HepG2 (cell line): ENCODE measurements around the gene SLC9A8. TPM values are rescaled to one million over a fixed set of nuclear protein-coding genes. Genes with fewer than 3 reads are reported as not detected.

ENCODE experiments used
- CREM ChIP-seq, 2 experiments: sonication (generic) in 1 of 2; formaldehyde crosslinking in 1 of 2; IDR thresholded peaks; 2 replicates each; pipeline versions ENCODE4 v1.4.0 to v1.6.1; 2016 to 2020; ENCODE audit warnings: antibody characterized with exemption in 1 of 2, mild to moderate bottlenecking in 1 of 2, missing genetic modification reagents in 1 of 2
- MED8 ChIP-seq: sonication (generic); formaldehyde crosslinking; IDR thresholded peaks from 2 replicates; pipeline ENCODE4 v1.8.1; 2023; ENCODE audit warnings: mild to moderate bottlenecking, missing genetic modification reagents; ENCODE audit not compliant: insufficient replicate concordance
- MZF1 ChIP-seq: sonication (generic); formaldehyde crosslinking; IDR thresholded peaks from 2 replicates; pipeline ENCODE4 v1.8.1; 2023; ENCODE audit warnings: mild to moderate bottlenecking, missing genetic modification reagents, borderline replicate concordance
- NR0B2 ChIP-seq: sonication (generic); formaldehyde crosslinking; IDR thresholded peaks from 2 replicates; pipeline ENCODE4 v1.4.0; 2020; ENCODE audit warnings: mild to moderate bottlenecking, missing genetic modification reagents
- SNRNP70 ChIP-seq: fragments of 200-400 bp; formaldehyde crosslinking; IDR thresholded peaks from 2 replicates; pipeline ENCODE4 v1.6.1; 2017; ENCODE audit warnings: mild to moderate bottlenecking, low read depth, low read length, moderate library complexity
- TSC22D2 ChIP-seq: sonication (generic); formaldehyde crosslinking; IDR thresholded peaks from 2 replicates; pipeline ENCODE4 v1.5.1; 2020; ENCODE audit warnings: missing genetic modification reagents, mild to moderate bottlenecking, borderline replicate concordance
- ZFP1 ChIP-seq: IDR thresholded peaks from 2 replicates; pipeline ENCODE4 v1.6.1; 2016
- ZNF24 ChIP-seq: fragments of 450-650 bp; IDR thresholded peaks from 2 replicates; pipeline ENCODE4 v1.6.1; 2017; ENCODE audit warnings: antibody characterized with exemption, mild to moderate bottlenecking
- ZNF354B ChIP-seq: sonication (generic); formaldehyde crosslinking; IDR thresholded peaks from 2 replicates; pipeline ENCODE4 v1.8.0; 2022; ENCODE audit warnings: mild to moderate bottlenecking, missing genetic modification reagents
- ZNF737 ChIP-seq: sonication (generic); formaldehyde crosslinking; IDR thresholded peaks from 2 replicates; pipeline ENCODE4 v1.5.0; 2020; ENCODE audit warnings: missing genetic modification reagents, mild to moderate bottlenecking, borderline replicate concordance
- ZNF788 ChIP-seq: sonication (generic); formaldehyde crosslinking; IDR thresholded peaks from 2 replicates; pipeline ENCODE4 v1.5.0; 2020; ENCODE audit warnings: mild to moderate bottlenecking, missing genetic modification reagents, borderline replicate concordance
- polyA plus RNA-seq, 8 experiments: library from polyadenylated mRNA; depleted of rRNA in 3 of 8; stranded (reverse) in 7 of 8; unstranded in 1 of 8; fragments of >200 nt; fragmentation: Illumina TruSeq in 4 of 8; extraction: Trizol in 4 of 8; gene quantifications; 2 replicates each; pipeline versions ENCODE4 v1.2.1 to v1.2.3, GENCODE V29; 2011 to 2016; ENCODE audit warnings: low read depth in 4 of 8, missing spikeins in 1 of 8, mixed read lengths in 1 of 8; ENCODE audit not compliant: insufficient read depth in 1 of 8
- total RNA-seq, 5 experiments: library from RNA; depleted of rRNA; stranded (reverse); fragments of >200 nt; fragmentation: Illumina TruSeq; extraction: Trizol; gene quantifications; 2 replicates each; pipeline ENCODE4 v1.2.3, GENCODE V29; 2016; ENCODE audit warnings: low read depth in 1 of 5
- TF ChIP-seq, protein P1 (sequence below): sonication (generic); formaldehyde crosslinking; IDR thresholded peaks from 2 replicates; pipeline ENCODE4 v1.5.0; 2020; ENCODE audit warnings: mild to moderate bottlenecking, missing genetic modification reagents, borderline replicate concordance
- TF ChIP-seq, protein P2 (sequence below): sonication (generic); formaldehyde crosslinking; IDR thresholded peaks from 2 replicates; pipeline ENCODE4 v1.8.1; 2023; ENCODE audit warnings: mild to moderate bottlenecking, missing genetic modification reagents
- TF ChIP-seq, protein P3 (sequence below): sonication (generic); formaldehyde crosslinking; IDR thresholded peaks from 2 replicates; pipeline ENCODE4 v1.4.0; 2020; ENCODE audit warnings: missing genetic modification reagents, borderline replicate concordance
- TF ChIP-seq, protein P4 (sequence below): sonication (generic); formaldehyde crosslinking; IDR thresholded peaks from 2 replicates; pipeline ENCODE4 v1.4.0; 2020; ENCODE audit warnings: mild to moderate bottlenecking, missing genetic modification reagents

Gene SLC9A8
- total and polyA plus RNA-seq, 2 of the 13 experiments (the other 11 are each of a cell fraction or from before 2014, with no cell fraction given): 4.1 to 7.4 TPM

DNA sequence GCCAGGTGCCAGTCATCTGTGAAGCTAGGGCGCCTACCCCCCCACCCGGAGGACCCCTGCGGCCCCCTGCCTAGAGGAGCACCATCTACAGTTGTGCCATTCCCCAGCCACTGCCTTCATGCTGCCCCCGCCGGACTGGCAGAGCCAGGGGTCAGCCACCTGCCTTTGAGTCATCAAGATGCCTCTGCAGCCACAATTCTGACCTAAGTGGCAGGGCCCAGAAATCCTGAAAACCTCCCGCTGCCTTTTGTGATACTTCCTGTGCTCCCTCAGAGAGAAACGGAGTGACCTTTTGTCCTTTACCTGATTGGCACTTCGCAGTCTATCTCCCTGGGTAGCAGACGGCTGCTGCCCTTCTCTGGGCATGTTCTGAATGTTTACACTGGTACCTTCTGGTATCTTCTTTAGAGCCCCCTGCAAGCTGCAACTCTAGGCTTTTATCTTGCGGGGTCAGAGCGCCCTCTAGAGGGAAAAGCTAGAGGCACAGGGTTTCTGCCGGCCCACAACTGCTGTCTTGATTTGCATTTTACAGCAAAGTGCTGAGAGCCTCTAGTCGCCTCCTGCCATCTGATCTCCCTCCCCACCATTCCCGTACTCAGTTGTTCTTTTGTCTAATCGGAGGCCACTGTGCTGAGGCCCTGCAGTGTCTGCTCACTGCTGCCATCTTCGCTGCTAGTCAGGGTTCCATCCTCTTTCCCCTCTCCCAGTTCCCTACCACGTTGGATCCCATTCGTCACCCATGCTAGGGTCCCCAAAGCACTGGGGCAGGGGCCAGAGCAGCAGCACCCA is 75.8 kb downstream of the SLC9A8 start (continued):
- TF ChIP-seq MED8 (CRISPR knock-in tag) (no peak), ZNF788 (CRISPR knock-in tag) (no peak), TSC22D2 (no peak), ZFP1 (CRISPR knock-in tag) (no peak), ZNF737 (CRISPR knock-in tag) (no peak), CREM (IDR thresholded peaks at IDR 0.05) (no peak), CREM (CRISPR knock-in tag; IDR thresholded peaks at IDR 0.05) (no peak), NR0B2 (CRISPR knock-in tag) (no peak), ZNF354B (CRISPR knock-in tag) (no peak), MZF1 (CRISPR knock-in tag) (no peak), ZNF24 (no peak), SNRNP70 (no peak)
- TF ChIP-seq, protein P1, sequence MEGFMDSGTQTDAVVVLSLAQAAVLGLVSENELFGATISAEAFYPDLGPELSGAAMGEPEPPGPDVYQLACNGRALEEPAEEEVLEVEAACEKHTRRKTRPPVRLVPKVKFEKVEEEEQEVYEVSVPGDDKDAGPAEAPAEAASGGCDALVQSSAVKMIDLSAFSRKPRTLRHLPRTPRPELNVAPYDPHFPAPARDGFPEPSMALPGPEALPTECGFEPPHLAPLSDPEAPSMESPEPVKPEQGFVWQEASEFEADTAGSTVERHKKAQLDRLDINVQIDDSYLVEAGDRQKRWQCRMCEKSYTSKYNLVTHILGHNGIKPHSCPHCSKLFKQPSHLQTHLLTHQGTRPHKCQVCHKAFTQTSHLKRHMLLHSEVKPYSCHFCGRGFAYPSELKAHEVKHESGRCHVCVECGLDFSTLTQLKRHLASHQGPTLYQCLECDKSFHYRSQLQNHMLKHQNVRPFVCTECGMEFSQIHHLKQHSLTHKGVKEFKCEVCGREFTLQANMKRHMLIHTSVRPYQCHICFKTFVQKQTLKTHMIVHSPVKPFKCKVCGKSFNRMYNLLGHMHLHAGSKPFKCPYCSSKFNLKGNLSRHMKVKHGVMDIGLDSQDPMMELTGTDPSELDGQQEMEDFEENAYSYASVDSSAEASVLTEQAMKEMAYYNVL (CRISPR knock-in tag): no peak
- TF ChIP-seq, protein P2, sequence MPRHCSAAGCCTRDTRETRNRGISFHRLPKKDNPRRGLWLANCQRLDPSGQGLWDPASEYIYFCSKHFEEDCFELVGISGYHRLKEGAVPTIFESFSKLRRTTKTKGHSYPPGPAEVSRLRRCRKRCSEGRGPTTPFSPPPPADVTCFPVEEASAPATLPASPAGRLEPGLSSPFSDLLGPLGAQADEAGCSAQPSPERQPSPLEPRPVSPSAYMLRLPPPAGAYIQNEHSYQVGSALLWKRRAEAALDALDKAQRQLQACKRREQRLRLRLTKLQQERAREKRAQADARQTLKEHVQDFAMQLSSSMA (CRISPR knock-in tag): no peak
- TF ChIP-seq, protein P3, sequence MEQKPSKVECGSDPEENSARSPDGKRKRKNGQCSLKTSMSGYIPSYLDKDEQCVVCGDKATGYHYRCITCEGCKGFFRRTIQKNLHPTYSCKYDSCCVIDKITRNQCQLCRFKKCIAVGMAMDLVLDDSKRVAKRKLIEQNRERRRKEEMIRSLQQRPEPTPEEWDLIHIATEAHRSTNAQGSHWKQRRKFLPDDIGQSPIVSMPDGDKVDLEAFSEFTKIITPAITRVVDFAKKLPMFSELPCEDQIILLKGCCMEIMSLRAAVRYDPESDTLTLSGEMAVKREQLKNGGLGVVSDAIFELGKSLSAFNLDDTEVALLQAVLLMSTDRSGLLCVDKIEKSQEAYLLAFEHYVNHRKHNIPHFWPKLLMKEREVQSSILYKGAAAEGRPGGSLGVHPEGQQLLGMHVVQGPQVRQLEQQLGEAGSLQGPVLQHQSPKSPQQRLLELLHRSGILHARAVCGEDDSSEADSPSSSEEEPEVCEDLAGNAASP (CRISPR knock-in tag): peak; percentile 24; the same call in 1 of the 2 replicates
- TF ChIP-seq, protein P4, sequence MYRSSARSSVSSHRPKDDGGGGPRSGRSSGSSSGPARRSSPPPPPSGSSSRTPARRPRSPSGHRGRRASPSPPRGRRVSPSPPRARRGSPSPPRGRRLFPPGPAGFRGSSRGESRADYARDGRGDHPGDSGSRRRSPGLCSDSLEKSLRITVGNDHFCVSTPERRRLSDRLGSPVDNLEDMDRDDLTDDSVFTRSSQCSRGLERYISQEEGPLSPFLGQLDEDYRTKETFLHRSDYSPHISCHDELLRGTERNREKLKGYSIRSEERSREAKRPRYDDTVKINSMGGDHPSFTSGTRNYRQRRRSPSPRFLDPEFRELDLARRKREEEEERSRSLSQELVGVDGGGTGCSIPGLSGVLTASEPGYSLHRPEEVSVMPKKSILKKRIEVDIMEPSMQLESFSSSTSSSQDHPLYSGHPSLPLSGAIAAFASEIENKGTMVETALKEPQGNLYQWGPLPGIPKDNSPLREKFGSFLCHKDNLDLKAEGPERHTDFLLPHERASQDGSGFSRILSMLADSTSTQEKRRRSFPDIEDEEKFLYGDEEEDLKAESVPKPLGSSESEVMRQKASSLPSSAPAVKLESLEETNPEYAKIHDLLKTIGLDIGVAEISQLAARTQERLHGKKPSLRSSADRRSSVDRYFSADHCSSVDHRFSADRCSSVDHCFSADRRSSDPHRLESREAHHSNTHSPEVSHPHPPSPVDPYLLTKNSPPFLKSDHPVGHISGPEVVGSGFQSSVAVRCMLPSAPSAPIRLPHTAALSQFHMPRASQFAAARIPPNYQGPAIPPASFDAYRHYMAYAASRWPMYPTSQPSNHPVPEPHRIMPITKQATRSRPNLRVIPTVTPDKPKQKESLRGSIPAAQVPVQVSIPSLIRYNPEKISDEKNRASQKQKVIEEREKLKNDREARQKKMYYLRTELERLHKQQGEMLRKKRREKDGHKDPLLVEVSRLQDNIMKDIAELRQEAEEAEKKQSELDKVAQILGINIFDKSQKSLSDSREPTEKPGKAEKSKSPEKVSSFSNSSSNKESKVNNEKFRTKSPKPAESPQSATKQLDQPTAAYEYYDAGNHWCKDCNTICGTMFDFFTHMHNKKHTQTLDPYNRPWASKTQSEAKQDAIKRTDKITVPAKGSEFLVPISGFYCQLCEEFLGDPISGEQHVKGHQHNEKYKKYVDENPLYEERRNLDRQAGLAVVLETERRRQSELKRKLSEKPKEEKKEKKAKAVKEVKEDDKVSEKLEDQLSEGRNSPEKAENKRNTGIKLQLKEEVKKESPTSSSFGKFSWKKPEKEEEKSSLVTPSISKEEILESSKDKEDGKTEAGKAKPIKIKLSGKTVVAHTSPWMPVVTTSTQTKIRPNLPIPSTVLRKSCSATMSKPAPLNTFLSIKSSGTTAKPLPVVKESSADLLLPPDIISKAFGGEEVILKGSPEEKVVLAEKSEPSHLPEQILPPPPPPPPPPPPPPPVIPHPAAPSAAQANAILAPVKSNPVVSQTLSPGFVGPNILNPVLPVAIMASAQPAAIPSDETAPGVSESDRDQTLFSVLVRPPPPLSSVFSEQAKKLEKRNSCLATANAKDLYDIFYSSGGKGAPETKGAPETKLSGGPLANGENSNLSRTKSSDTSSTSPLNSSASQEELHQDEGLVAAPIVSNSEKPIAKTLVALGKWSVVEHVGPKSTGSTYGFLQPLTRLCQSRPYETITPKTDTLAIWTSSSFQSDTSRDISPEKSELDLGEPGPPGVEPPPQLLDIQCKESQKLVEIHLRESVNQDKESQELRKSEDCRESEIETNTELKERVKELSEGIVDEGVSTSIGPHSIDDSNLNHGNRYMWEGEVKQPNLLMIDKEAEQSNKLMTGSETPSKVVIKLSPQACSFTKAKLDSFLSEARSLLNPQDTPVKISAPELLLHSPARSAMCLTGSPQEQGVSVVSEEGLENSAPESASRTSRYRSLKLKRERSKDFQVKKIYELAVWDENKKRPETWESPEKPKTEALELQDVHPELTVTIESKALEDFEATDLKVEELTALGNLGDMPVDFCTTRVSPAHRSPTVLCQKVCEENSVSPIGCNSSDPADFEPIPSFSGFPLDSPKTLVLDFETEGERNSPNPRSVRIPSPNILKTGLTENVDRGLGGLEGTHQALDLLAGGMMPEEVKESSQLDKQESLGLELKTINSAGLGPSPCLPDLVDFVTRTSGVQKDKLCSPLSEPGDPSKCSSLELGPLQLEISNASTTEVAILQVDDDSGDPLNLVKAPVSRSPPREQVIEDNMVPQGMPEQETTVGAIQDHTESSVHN (CRISPR knock-in tag): no peak
